MM.1S (cell line): ENCODE results near the gene DIP2C.

Experiments used
- DNase-seq: peaks from one replicate; pipeline ENCODE4 v3.0.0-alpha.2; 2015
- H2AFZ ChIP-seq: fragments of 300-600 bp; sonication (generic); 2 replicates; pipeline ENCODE4 v1.6.0; 2016; ENCODE audit warnings: antibody characterized with exemption, low read length
- H3F3A ChIP-seq: fragments of 300-600 bp; sonication (generic); 2 replicates; pipeline ENCODE4 v1.6.1; 2016; ENCODE audit warnings: mild to moderate bottlenecking, antibody characterized with exemption, low read length, moderate library complexity, mixed read lengths; ENCODE audit not compliant: insufficient read depth
- H3K27ac ChIP-seq: fragments of 300-600 bp; sonication (generic); 2 replicates; pipeline ENCODE4 v1.5.1; 2016; ENCODE audit warnings: mild to moderate bottlenecking, low read length
- H3K27me3 ChIP-seq: fragments of 300-600 bp; sonication (generic); replicated peaks from 2 replicates; pipeline ENCODE4 v1.6.0; 2016; ENCODE audit warnings: low read length; ENCODE audit not compliant: insufficient read depth
- H3K36me3 ChIP-seq: fragments of 300-600 bp; sonication (generic); replicated peaks from 2 replicates; pipeline ENCODE4 v1.6.1; 2016; ENCODE audit warnings: mild to moderate bottlenecking, low read length, mixed read lengths; ENCODE audit not compliant: insufficient read depth
- H3K4me1 ChIP-seq: fragments of 300-600 bp; sonication (generic); 2 replicates; pipeline ENCODE4 v1.6.1; 2016; ENCODE audit warnings: low read length, mixed read lengths
- H3K4me2 ChIP-seq: fragments of 300-600 bp; sonication (generic); 2 replicates; pipeline ENCODE4 v1.6.0; 2016; ENCODE audit warnings: low read depth, low read length
- H3K4me3 ChIP-seq: fragments of 300-600 bp; sonication (generic); 2 replicates; pipeline ENCODE4 v1.5.1; 2016; ENCODE audit warnings: low read length, mixed read lengths
- H3K79me2 ChIP-seq: fragments of 300-600 bp; sonication (generic); 2 replicates; pipeline ENCODE4 v1.6.1; 2016; ENCODE audit warnings: mixed run types, low read length, mixed read lengths
- H3K9ac ChIP-seq: fragments of 300-600 bp; sonication (generic); 2 replicates; pipeline ENCODE4 v1.6.1; 2016; ENCODE audit warnings: low read length, mixed read lengths
- H3K9me2 ChIP-seq: fragments of 300-600 bp; sonication (generic); replicated peaks from 2 replicates; pipeline ENCODE4 v1.6.1; 2016; ENCODE audit warnings: mild to moderate bottlenecking, low read length, mixed read lengths; ENCODE audit not compliant: insufficient read depth
- H3K9me3 ChIP-seq: fragments of 300-600 bp; sonication (generic); replicated peaks from 2 replicates; pipeline ENCODE4 v1.6.1; 2016; ENCODE audit warnings: mild to moderate bottlenecking, low read length, mixed read lengths; ENCODE audit not compliant: insufficient read depth
- H4K20me1 ChIP-seq: fragments of 300-600 bp; sonication (generic); 2 replicates; pipeline ENCODE4 v1.6.1; 2016; ENCODE audit warnings: mild to moderate bottlenecking, low read length, moderate library complexity, mixed read lengths; ENCODE audit not compliant: insufficient read depth
- CTCF ChIP-seq: fragments of 300-600 bp; sonication (generic); IDR thresholded peaks from 2 replicates; pipeline ENCODE4 v1.5.1; 2016; ENCODE audit warnings: antibody characterized with exemption, low read length, mixed read lengths
- EZH2 ChIP-seq: fragments of 300-600 bp; sonication (generic); optimal IDR thresholded peaks from 2 replicates; pipeline ENCODE3; 2017; ENCODE audit warnings: low read depth, mild to moderate bottlenecking, antibody characterized with exemption, low read length, mixed read lengths
- EZH2phosphoT487 ChIP-seq: fragments of 300-600 bp; sonication (generic); IDR thresholded peaks from 2 replicates; pipeline ENCODE4 v1.6.1; 2018; ENCODE audit warnings: antibody characterized with exemption, low read length

Gene DIP2C

DNA sequence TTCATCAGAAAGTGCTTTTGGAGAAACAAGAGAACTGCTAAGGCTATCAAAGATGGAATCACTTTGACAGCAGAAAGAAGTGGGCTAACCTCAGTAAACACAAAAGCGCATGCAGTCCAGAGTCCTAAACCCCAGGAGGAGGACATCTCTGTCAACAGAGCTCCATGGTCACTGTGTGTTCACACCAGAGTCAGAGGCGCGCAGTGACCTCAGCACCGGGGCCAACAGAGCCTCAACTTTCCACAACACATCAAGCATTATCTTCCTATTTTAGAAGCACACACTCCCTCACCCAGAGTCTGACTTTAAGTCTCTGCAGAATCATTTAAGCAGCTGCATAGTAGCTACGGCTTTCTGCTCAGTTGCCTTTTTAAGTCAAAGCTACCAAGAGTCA, 195.3 kb downstream of the DIP2C start:
- Histone ChIP-seq H3F3A (no peaks in the 10 kb centered on the region), H3K9me2 (no peaks in the 10 kb centered on the region), H3K27ac (no peak overlapping the region), H3K79me2 (peaks cover 3% of the 10 kb centered on the region; the same call in 1 of the 2 replicates), H3K9ac (no peak overlapping the region), H4K20me1 (no peaks in the 10 kb centered on the region), H3K4me1 (no peaks in the 10 kb centered on the region), H2AFZ (no peak overlapping the region), H3K36me3 (no peaks in the 10 kb centered on the region), H3K27me3 (no peaks in the 10 kb centered on the region), H3K4me2 (no peak overlapping the region), H3K9me3 (no peaks in the 10 kb centered on the region), H3K4me3 (no peak overlapping the region)
- DNase-seq: no peak
- TF ChIP-seq EZH2phosphoT487 (no peak), EZH2 (no peak), CTCF (no peak)

- Histone ChIP-seq H3K79me2 (peaks cover 3% of the 10 kb centered on the region; the same call in 1 of the 2 replicates), H2AFZ (no peak overlapping the region), H3K9me3 (no peaks in the 10 kb centered on the region), H3K27ac (no peak overlapping the region), H3K36me3 (no peaks in the 10 kb centered on the region), H3F3A (no peaks in the 10 kb centered on the region), H3K4me1 (no peaks in the 10 kb centered on the region), H3K4me2 (no peak overlapping the region), H3K9ac (no peak overlapping the region), H3K27me3 (no peaks in the 10 kb centered on the region), H4K20me1 (no peaks in the 10 kb centered on the region), H3K9me2 (no peaks in the 10 kb centered on the region), H3K4me3 (no peak overlapping the region)
- no peak for DNase-seq
- no peak for TF ChIP-seq EZH2
- TF ChIP-seq EZH2phosphoT487: no peak
- TF ChIP-seq CTCF: no peak
Observed at GRCh38 chr10:493391-494148, 195.9 kb downstream of the DIP2C start.

DNA sequence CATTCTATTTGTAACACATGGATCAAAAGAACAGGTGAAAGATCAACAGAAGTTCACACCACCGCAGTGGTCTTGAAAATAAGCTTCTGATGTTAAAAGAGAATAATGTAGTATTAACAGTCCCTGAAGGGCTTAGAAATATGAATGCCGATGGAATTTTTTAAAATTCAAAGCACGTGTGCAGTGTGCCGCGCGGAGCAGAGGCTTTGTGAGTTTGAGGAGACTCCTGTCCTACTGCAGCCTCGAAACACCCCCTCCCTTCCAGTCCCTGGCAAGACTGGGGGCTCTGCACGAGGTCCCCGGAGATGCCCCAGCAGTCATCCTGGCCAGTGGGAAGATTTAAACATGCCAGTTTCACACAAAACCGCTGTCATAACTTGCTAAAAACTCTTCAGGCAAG, 196.6 kb downstream of the DIP2C start:
- Histone ChIP-seq H3K9ac (no peak overlapping the region), H3K4me3 (no peak overlapping the region), H3K9me2 (no peaks in the 10 kb centered on the region), H3K4me2 (no peak overlapping the region), H4K20me1 (no peaks in the 10 kb centered on the region), H3F3A (no peaks in the 10 kb centered on the region), H3K4me1 (no peaks in the 10 kb centered on the region), H3K79me2 (peaks cover 3% of the 10 kb centered on the region; the same call in 1 of the 2 replicates), H3K36me3 (no peaks in the 10 kb centered on the region), H3K9me3 (no peaks in the 10 kb centered on the region), H2AFZ (no peak overlapping the region), H3K27ac (no peak overlapping the region), H3K27me3 (no peaks in the 10 kb centered on the region)
- no peak for TF ChIP-seq CTCF
- TF ChIP-seq EZH2phosphoT487: no peak
- no peak for TF ChIP-seq EZH2
- DNase-seq: no peak
